ENCODE measurements around the gene MYH7B. TPM values are rescaled to one million over a fixed set of nuclear protein-coding genes. Genes with fewer than 3 reads are reported as not detected.

MYH7B gene
- total RNA-seq, 1 experiment from 2014 or later, result 0.22 TPM

- no peaks in the 10 kb centered on the region for H3K79me1 ChIP-seq (ENCODE audit: insufficient read depth, low read depth, low read length, poor library complexity, severe bottlenecking)
- no peak overlapping the region for H2AK5ac ChIP-seq (ENCODE audit: insufficient read length, low read length)
- H3K23ac ChIP-seq (ENCODE audit: insufficient read length, low read depth, low read length), result no peak overlapping the region
- H3T11ph ChIP-seq (ENCODE audit: low read length), result no peak overlapping the region
- no peak overlapping the region for H4K5ac ChIP-seq (ENCODE audit: insufficient read length, low read depth, low read length)
- H2AFZ ChIP-seq (ENCODE audit: low read length), result no peak overlapping the region
- H4K91ac ChIP-seq (ENCODE audit: insufficient read length, low read depth, low read length), result no peak overlapping the region
- no peak overlapping the region for H3K27ac Mint-ChIP-seq
- no peaks in the 10 kb centered on the region for H3K36me3 Mint-ChIP-seq (ENCODE audit: insufficient read depth in 1 of 3, low read depth in 3 of 3)
- no peak overlapping the region for H3K14ac ChIP-seq (ENCODE audit: insufficient read depth, low read length)
- no peaks in the 10 kb centered on the region for H3K23me2 ChIP-seq (ENCODE audit: insufficient read length, low read depth, low read length, poor library complexity, severe bottlenecking)
- H4K20me1 ChIP-seq (ENCODE audit: control insufficient read depth, insufficient read depth, insufficient read length), result no peaks in the 10 kb centered on the region
- H2BK5ac ChIP-seq (ENCODE audit: insufficient read length, low read length), result no peak overlapping the region
- H3K4me1 ChIP-seq (ENCODE audit: insufficient read depth, low read length), result peaks cover 5% of the 10 kb centered on the region; the same call in 1 of the 2 replicates
- H3K18ac ChIP-seq (ENCODE audit: insufficient read length, low read depth, low read length), result no peak overlapping the region
- no peak overlapping the region for H3K4me2 ChIP-seq (ENCODE audit: insufficient read depth, insufficient read length, low read length)
- no peak for DNase-seq
- H3K4me3 Mint-ChIP-seq, result no peak overlapping the region
- no peak overlapping the region for H3K4ac ChIP-seq (ENCODE audit: low read depth, low read length)
- H2BK12ac ChIP-seq (ENCODE audit: insufficient read length, low read depth, low read length), result no peak overlapping the region
- H3K27ac ChIP-seq (ENCODE audit: insufficient read length, low read depth, low read length), result no peak overlapping the region
- no peaks in the 10 kb centered on the region for H3K9me3 ChIP-seq (ENCODE audit: control insufficient read depth, low read depth, low read length)
- no CpG with 5 or more reads among the region's 12 CpGs for WGBS (ENCODE audit: extremely low coverage, insufficient read length, low lambda C conversion rate)
- H3K27me3 ChIP-seq (ENCODE audit: insufficient read depth, low read length), result no peaks in the 10 kb centered on the region
- H4K8ac ChIP-seq (replicated peaks; ENCODE audit: insufficient read length, low read depth, low read length), result no peak overlapping the region
- no peaks in the 10 kb centered on the region for H3K79me2 ChIP-seq (ENCODE audit: insufficient read depth, low read length)
- no peak overlapping the region for H2BK15ac ChIP-seq (ENCODE audit: low read depth, low read length)
- no peak overlapping the region for H2BK120ac ChIP-seq (ENCODE audit: low read depth, low read length, poor library complexity, severe bottlenecking)
- H2BK20ac ChIP-seq (ENCODE audit: low read depth, low read length, poor library complexity, severe bottlenecking), result no peak overlapping the region
- H3K27me3 Mint-ChIP-seq (ENCODE audit: low read depth), result peaks cover 83% of the 10 kb centered on the region
- peaks cover 0 to 2% of the 10 kb centered on the region in 2 experiments; a peak in 1 of 5 replicates for H3K9me3 Mint-ChIP-seq
- no peak for TF ChIP-seq CTCF (conservative IDR thresholded peaks at IDR 0.05)
- no peak overlapping the region for H3K9ac ChIP-seq (ENCODE audit: extremely low read depth, insufficient read length, low read length)
- H3K56ac ChIP-seq (ENCODE audit: insufficient read length, low read depth, low read length), result no peak overlapping the region
- H3K4me1 Mint-ChIP-seq, result peaks cover 41 to 42% of the 10 kb centered on the region in 2 experiments
Measured at GRCh38 chr20:34976286-34976685, 20.6 kb downstream of the MYH7B start.
